Thoracic aorta (tissue), 2 donors: ENCODE data around the gene TSGA10. TPM values are rescaled to one million over a fixed set of nuclear protein-coding genes. Genes with fewer than 3 reads are reported as not detected.

Experiments used
- ATAC-seq: fragments of 150-250 bp; one replicate; pipeline ENCODE4 v1.8.0; 2017; ENCODE audit warnings: low read depth; ENCODE audit not compliant: insufficient number of reproducible peaks, low FRiP score
- DNase-seq: peaks from one replicate; pipeline ENCODE4 v3.0.0-alpha.2; 2020; ENCODE audit warnings: low spot score
- H3K27ac ChIP-seq, 2 donors: fragments of 200-600 bp; sonication (generic); 1 replicate in 1 of 2; 2 replicates in 1 of 2; pipeline ENCODE4 v1.5.1; 2016; ENCODE audit warnings: mild to moderate bottlenecking in 2 of 2, moderate library complexity in 2 of 2
- H3K27me3 ChIP-seq: fragments of 200-600 bp; sonication (generic); replicated peaks from 2 replicates; pipeline ENCODE4 v1.6.0; 2016; ENCODE audit warnings: mild to moderate bottlenecking; ENCODE audit not compliant: insufficient read depth
- H3K36me3 ChIP-seq: fragments of 200-600 bp; sonication (generic); one replicate; pipeline ENCODE4 v1.5.1; 2016
- H3K4me1 ChIP-seq, 2 donors: fragments of 200-600 bp; sonication (generic); 1 replicate in 1 of 2; 2 replicates in 1 of 2; pipeline versions ENCODE4 v1.5.1 to v1.6.0; 2016; ENCODE audit warnings: low read depth in 2 of 2, mild to moderate bottlenecking in 1 of 2; ENCODE audit not compliant: control insufficient read depth in 1 of 2
- H3K4me3 ChIP-seq: fragments of 200-600 bp; sonication (generic); 2 replicates; pipeline ENCODE4 v1.5.1; 2016; ENCODE audit warnings: mild to moderate bottlenecking
- H3K9me3 ChIP-seq: fragments of 200-600 bp; sonication (generic); 2 replicates; pipeline ENCODE4 v1.5.1; 2016
- CTCF ChIP-seq: fragments of 200-600 bp; sonication (generic); IDR thresholded peaks from one replicate; pipeline ENCODE4 v1.5.1; 2019; ENCODE audit warnings: antibody characterized with exemption
- total RNA-seq, 2 donors: library from RNA; depleted of rRNA; stranded (reverse); fragments of >200 nt; gene quantifications; one replicate each; pipeline versions ENCODE4 v1.1.0 to v1.2.3, GENCODE V29; 2016

Gene TSGA10
- total RNA-seq, 2 donors from 2014 or later, result 0.68 to 8.8 TPM

GRCh38 chr2:99159594-99159993 is 4.9 kb upstream of the TSGA10 start:
- TF ChIP-seq CTCF, result no peak
- H3K9me3 ChIP-seq, result no peaks in the 10 kb centered on the region
- H3K27me3 ChIP-seq, result no peaks in the 10 kb centered on the region
- no peak overlapping the region for H3K4me3 ChIP-seq
- no peak for ATAC-seq
- peaks cover 3 to 13% of the 10 kb centered on the region in 2 donors for H3K4me1 ChIP-seq
- H3K36me3 ChIP-seq, result peaks cover 4% of the 10 kb centered on the region
- no peak overlapping the region for H3K27ac ChIP-seq
- DNase-seq, result no peak

GRCh38 chr2:99158599-99158998 is 3.9 kb upstream of the TSGA10 start:
- Histone ChIP-seq H3K27me3 (no peaks in the 10 kb centered on the region), H3K9me3 (no peaks in the 10 kb centered on the region), H3K4me1 (peaks cover 3 to 20% of the 10 kb centered on the region in 2 donors), H3K27ac (no peak overlapping the region), H3K4me3 (no peak overlapping the region), H3K36me3 (peaks cover 4% of the 10 kb centered on the region)
- ATAC-seq (no peak), DNase-seq (no peak)
- TF ChIP-seq CTCF, result no peak

- no peak for DNase-seq
- Histone ChIP-seq H3K4me3 (no peak overlapping the region), H3K27me3 (no peaks in the 10 kb centered on the region), H3K4me1 (peaks cover 3 to 21% of the 10 kb centered on the region in 2 donors), H3K36me3 (peaks cover 4% of the 10 kb centered on the region), H3K9me3 (no peaks in the 10 kb centered on the region), H3K27ac (no peak overlapping the region)
- no peak for TF ChIP-seq CTCF
- no peak for ATAC-seq
Observed at GRCh38 chr2:99156891-99157290, 2.1 kb upstream of the TSGA10 start.

- DNase-seq, result no peak
- no peak for TF ChIP-seq CTCF
- peak overlapping the region; percentile 79 to 88 for H3K27ac ChIP-seq
- H3K9me3 ChIP-seq, result no peaks in the 10 kb centered on the region
- no peak for ATAC-seq
- no peaks in the 10 kb centered on the region for H3K27me3 ChIP-seq
- peaks cover 3 to 21% of the 10 kb centered on the region in 2 donors for H3K4me1 ChIP-seq
- peak overlapping the region; percentile 93 for H3K4me3 ChIP-seq
- H3K36me3 ChIP-seq, result peaks cover 1% of the 10 kb centered on the region
Observed at GRCh38 chr2:99153921-99154604, 679 bp downstream of the TSGA10 start.

GRCh38 chr2:99152199-99152895 is 2.4 kb downstream of the TSGA10 start:
- ATAC-seq (no peak), DNase-seq (no peak)
- no peak overlapping the region for H3K27ac ChIP-seq
- H3K9me3 ChIP-seq, result no peaks in the 10 kb centered on the region
- no peaks in the 10 kb centered on the region for H3K27me3 ChIP-seq
- TF ChIP-seq CTCF, result no peak
- H3K36me3 ChIP-seq, result no peaks in the 10 kb centered on the region
- H3K4me1 ChIP-seq, result peaks cover 3 to 21% of the 10 kb centered on the region in 2 donors
- H3K4me3 ChIP-seq, result no peak overlapping the region
